GM12891 (cell line): ENCODE measurements around the gene SLC35A3.
"Not testable (repeated sequence)": the region's sequence is repeated elsewhere in the genome, so short reads cannot be mapped to it uniquely, and the experiment has no call there.

ENCODE experiments used
- DNase-seq: peaks from one replicate; pipeline ENCODE4 v3.0.0; 2011; ENCODE audit warnings: low spot score; ENCODE audit not compliant: insufficient read length
- FAIRE-seq: peaks from 2 replicates; lab custom pipeline; 2011; peaks lifted over from hg19 to GRCh38; lab: Jason Lieb, UNC
- PAX5 ChIP-seq: IDR thresholded peaks from 2 replicates; pipeline ENCODE4 v1.6.1; 2011; ENCODE audit warnings: low read length, moderate library complexity, mild to moderate bottlenecking; ENCODE audit not compliant: insufficient read depth, severe bottlenecking
- POLR2A ChIP-seq: IDR thresholded peaks from 2 replicates; pipeline ENCODE4 v1.6.1; 2011; ENCODE audit warnings: low read depth, low read length, control low read depth
- POLR2AphosphoS5 ChIP-seq: IDR thresholded peaks from 2 replicates; pipeline ENCODE4 v1.6.1; 2011; ENCODE audit warnings: low read depth, low read length, control low read depth
- POU2F2 ChIP-seq: IDR thresholded peaks from 2 replicates; pipeline ENCODE4 v1.6.1; 2011; ENCODE audit warnings: low read depth, mild to moderate bottlenecking, control low read depth, low read length, moderate library complexity
- SPI1 ChIP-seq: IDR thresholded peaks from 2 replicates; pipeline ENCODE4 v1.6.1; 2011; ENCODE audit warnings: low read depth, low read length, control low read depth
- TAF1 ChIP-seq: IDR thresholded peaks from 2 replicates; pipeline ENCODE4 v1.6.1; 2011; ENCODE audit warnings: low read depth, low read length, control low read depth

Gene SLC35A3

DNA sequence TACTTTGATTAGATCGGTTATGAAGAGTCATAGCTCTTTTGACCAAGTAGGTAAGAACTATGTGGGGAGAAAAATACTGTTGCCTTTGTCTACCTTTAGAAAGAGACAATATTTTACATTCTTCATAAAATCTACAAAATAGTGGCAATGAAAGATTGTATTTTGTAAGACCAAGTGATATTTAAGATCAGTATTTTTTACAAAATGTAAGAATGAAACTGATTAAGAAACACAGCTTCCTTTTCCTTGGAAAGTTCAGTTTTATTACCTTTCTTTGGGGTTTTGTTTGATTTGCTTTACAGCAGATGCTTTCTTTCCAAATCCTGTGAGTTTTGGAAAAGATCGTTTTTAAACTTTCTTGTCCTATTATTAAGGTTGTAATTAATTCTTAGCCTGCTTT is 69.8 kb downstream of the SLC35A3 start:
- TF ChIP-seq SPI1 = no peak
- no peak for TF ChIP-seq TAF1
- no peak for TF ChIP-seq PAX5
- no peak for TF ChIP-seq POLR2A
- no peak for TF ChIP-seq POLR2AphosphoS5
- no peak for TF ChIP-seq POU2F2
- FAIRE-seq (no peak), DNase-seq (no peak)

DNA sequence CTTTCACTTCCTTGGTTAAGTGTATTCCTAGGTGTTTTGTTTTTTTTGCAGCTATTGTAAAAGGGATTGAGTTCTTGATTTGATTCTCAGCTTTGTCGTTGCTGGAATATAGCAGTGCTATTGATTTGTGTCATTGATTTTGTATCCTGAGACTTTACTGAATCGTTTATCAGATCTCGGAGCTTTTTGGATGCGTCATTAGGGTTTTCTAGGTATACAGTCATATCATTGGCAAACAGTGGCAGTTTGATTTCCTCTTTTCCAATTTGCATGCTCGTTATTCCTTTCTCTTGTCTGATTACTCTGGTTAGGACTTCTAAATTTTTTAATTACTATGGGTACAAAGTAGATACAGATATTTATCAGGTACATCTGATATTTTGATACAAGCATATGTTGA is 75.4 kb downstream of the SLC35A3 start:
- no peak for TF ChIP-seq POLR2A
- TF ChIP-seq PAX5 = no peak
- no peak for TF ChIP-seq TAF1
- no peak for TF ChIP-seq POU2F2
- TF ChIP-seq SPI1 = no peak
- DNase-seq (no peak), FAIRE-seq (no peak)

DNA sequence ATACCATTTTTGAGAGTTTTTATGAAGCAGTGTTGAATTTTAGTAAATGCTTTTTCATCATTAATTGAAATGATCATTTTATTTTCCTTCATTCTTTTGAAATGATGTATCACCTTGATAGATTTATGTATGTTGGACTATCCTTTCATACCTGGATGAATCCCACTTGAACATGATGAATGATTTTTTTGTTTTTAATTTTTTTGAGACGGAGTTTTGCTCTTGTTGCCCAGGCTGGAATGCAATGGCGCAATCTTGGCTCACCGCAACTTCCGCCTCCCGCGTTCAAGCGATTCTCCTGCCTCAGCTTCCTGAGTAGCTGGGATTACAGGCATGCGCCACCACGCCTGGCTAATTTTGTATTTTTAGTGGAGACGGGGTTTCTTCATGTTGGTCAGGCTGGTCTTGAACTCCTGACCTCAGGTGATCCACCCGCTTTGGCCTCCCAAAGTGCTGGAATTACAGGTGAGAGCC is 77.5 kb downstream of the SLC35A3 start:
- DNase-seq, FAIRE-seq: not testable (repeated sequence)

DNA sequence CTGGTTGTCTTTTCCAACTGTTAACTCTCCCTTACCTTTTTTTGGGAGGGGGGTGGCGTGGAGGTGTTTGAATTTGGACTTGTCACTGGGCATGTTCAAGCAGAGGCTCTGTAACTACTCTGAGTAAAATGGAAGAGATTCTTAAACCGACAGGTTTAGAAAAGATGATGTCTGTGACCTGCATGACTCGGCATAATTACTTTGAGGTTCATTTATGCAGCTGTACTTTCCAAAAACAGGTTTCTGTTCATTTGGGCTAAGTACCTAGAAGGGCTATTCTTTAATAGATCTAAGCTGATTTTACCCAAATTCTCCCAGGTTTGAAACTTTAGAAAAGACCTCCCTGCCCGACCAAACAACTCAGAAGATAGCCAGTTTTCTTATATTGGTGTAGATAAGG is 80.3 kb downstream of the SLC35A3 start:
- DNase-seq (no peak), FAIRE-seq (peak; percentile 56)
- no peak for TF ChIP-seq POLR2A
- no peak for TF ChIP-seq TAF1
- TF ChIP-seq POU2F2 = no peak
- no peak for TF ChIP-seq SPI1
- TF ChIP-seq POLR2AphosphoS5 = no peak
- TF ChIP-seq PAX5 = no peak

DNA sequence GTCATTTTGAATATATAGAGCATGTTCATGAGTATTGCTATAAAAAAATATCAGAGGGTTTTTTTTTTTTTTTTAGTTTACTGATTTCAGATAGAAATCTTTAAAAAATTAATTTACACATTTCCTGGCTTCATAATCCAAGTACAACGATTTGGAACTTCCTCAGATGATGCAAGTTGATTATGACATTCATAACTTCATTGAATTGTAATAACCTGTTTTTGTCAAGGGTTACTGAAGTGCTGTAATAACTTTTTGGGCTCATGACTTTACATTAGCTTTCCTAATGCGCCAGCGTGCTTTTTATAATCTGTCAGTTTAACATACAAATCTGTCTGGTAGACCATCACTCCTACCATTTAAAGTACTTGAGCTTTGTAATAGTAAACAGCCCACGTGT is 81.6 kb downstream of the SLC35A3 start:
- DNase-seq (no peak), FAIRE-seq (no peak)
- TF ChIP-seq POU2F2 (no peak), POLR2AphosphoS5 (no peak), TAF1 (no peak), SPI1 (no peak), PAX5 (no peak)

DNA sequence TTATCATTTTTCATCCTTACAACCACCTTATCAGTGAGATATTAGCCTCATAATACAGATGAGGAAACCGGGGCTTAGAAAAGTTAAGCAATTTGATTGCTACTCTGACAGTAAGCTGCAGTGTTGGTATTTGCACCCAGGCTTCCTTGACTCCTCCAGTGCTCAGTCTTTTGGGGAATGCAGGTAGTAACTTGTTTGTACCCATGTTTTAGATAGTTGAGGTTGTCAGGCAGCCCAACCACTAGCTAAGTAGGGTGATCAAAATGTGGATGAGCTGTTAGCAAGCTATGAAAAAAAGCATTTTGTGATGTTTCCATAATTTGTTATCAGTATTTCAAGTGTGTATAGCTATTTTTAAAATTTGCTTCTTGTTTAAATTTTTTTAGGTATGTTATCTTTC is 82.1 kb downstream of the SLC35A3 start:
- no peak for FAIRE-seq
- no peak for DNase-seq
- TF ChIP-seq PAX5 (no peak), POU2F2 (no peak), TAF1 (no peak), POLR2A (no peak), SPI1 (no peak), POLR2AphosphoS5 (no peak)

DNA sequence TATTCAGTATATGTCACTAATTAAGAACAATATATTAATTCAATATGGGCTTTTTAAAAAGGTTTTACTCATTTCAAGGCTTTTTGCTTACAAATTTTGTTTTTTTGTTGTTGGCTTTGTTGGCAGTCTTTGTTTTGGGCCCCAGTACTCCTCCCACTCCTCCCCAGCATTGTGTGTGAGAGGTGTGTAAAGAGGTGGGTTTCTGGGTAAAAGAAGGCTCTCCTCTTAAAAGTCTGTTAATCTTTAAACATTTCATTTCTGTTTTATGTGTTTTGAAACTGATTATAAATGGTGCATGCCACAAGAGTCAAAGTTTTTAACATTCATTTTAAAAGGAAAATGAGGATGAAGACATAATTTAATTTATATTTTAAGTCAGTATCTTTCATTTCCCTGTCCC is 83.3 kb downstream of the SLC35A3 start:
- no peak for DNase-seq
- no peak for FAIRE-seq
- TF ChIP-seq POLR2A = no peak
- no peak for TF ChIP-seq POU2F2
- no peak for TF ChIP-seq PAX5
- no peak for TF ChIP-seq POLR2AphosphoS5
- no peak for TF ChIP-seq SPI1
- no peak for TF ChIP-seq TAF1

DNA sequence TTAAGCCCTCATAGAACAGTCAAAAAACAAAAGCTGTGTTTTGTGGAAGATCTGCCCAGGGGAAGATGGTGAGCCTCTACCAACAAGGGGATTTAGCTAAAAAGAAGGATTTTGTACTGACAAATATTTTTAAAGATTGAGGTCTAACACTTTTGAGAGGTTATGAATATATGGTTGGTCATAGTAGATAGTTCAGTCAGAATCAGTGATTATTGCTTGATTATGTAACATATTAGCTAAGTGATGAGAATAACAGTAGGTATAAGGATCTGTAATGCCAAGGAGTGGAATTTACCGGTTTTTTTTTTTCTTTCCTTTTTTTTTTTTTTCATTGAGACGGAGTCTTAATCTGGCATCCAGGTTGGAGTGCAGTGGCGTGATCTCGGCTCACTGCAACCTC is 83.9 kb downstream of the SLC35A3 start:
- no peak for FAIRE-seq
- TF ChIP-seq POLR2A (no peak), PAX5 (no peak), POLR2AphosphoS5 (no peak), SPI1 (no peak), TAF1 (no peak), POU2F2 (no peak)
- no peak for DNase-seq

DNA sequence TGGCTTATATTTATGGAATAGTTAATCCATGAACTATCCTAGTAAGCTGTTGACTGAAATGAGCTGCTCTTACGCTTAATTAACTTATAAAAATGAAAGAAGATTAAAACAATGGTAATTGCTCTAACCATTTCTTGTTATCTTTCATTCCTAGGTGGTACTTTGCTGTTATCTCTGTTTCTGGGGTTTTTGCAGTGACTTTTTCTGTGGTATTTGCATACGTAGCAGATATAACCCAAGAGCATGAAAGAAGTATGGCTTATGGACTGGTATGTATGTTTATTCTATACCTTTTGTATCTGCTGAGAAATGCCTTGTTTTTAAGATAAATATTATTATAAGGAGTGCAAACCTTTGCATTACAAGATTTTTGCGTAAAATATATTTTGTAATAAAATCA is 91.9 kb downstream of the SLC35A3 start:
- no peak for TF ChIP-seq POU2F2
- TF ChIP-seq POLR2AphosphoS5 = no peak
- TF ChIP-seq POLR2A = no peak
- no peak for TF ChIP-seq PAX5
- TF ChIP-seq SPI1 = no peak
- TF ChIP-seq TAF1 = no peak
- no peak for FAIRE-seq

DNA sequence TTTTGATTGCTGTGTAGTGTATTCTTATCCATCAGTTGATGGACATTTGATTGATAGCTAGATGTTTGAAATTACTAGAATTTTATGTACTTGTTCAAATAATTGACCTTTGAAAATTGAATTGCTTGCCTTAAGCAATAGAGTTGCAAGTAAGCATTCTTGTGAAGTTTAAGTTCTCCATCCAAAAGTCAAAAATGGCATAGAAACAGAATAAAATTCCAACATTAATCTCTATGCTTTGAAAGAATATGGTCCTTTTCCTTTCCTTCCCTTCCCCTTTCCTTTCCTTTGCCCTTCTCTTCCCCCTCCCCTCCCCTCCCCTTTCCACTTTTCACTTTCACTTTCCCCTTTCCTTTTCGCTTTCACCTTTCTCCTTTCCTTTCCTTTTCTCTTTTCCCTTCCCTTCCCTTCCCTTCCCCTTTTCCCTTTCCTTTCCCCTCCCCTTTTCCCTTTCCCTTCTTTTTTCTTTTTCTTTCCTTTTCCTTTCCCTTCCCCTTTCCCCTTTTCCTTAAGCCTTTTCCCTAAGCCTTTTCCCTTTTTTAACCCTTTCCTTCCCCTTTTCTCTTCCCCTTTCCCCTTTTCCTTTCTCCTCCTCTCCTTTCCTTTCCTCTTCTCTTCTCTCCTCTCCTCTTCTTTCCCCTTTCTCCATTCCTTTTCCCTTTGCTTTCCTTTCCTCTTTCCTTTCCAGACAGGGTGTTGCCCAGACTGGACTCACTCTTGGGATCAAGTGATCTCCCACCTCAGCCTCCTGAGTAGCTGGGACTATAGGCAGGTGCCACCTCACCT is 95.6 kb downstream of the SLC35A3 start:
- no peak for DNase-seq
- TF ChIP-seq POU2F2 (no peak), POLR2A (no peak)

More for the DNA sequence above, 91.9 kb downstream of the SLC35A3 start:
- no peak for DNase-seq

More for the DNA sequence above, 95.6 kb downstream of the SLC35A3 start:
- FAIRE-seq = no peak
